GM11168 (cell line): ENCODE data around the gene FBXL7.
"Not testable (repeated sequence)": the region's sequence is repeated elsewhere in the genome, so short reads cannot be mapped to it uniquely, and the experiment has no call there.

Experiments used
- in situ Hi-C: fragments of 300-500 bp; cut with MboI; formaldehyde crosslinking; loops from one replicate; pipeline ENCODE4 v1.12.0; 2022; ENCODE audit warnings: low sequenced_read_pairs; ENCODE audit not compliant: unreplicated experiment

The FBXL7 gene

DNA sequence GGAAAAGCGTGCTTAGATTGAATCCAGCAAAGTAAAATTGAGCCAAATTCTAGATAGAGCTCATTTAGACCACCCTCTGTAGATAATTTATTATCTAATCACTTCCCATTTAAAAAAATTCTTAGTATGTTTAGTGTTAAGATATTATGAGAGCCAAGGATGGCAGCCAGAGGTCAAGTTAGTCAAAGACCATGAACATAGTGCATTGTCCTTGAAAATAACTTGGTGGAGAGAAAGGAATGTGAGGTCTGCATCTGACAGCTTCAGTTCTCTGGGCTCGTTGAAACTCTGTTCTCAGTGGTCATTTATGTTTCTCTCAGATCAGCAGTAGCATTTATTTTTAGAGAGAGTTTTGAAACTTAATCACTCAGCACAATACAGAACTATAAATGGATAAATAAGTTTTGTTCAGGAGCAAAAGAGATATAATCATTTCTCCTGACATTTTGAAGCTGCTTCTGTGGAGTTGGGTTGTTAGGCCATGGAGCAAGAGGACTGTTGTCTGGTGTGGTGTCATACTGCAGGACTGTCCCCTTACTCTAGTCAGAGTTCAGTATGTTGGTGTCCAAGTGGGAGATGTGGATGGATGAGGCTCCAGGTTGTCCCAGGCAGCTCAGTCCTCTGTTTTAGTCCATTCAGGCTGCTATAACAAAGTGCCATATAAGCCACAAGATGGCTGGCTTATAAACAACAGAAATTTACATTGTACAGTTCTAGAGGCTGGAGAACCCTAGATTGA, 337.7 kb downstream of the FBXL7 start:
- in situ Hi-C loops = no loop called here

DNA sequence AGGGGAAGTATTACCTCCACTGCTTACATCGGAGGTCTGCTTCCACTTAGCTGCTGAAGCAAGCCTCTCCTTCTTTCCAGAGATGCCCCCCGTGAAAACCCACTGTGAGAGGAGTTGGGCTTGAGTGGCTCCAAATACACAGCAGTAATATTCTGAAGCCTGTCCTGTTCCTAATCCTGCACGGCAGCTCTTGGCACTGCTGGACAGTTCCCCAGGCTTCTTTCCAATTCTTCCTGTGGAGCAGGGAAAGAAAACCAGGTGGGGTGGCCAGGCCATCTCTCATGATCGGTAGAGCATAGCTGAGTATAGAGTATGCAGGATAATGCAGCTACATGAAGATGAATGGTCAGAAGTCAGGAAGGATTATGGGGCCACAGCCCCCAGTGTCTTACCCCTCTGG, 344.3 kb downstream of the FBXL7 start:
- in situ Hi-C loops = no loop called here

GRCh38 chr5:15844871-15845270, 344.9 kb downstream of the FBXL7 start:
- in situ Hi-C loops = no loop called here

GRCh38 chr5:15850536-15850935, 350.6 kb downstream of the FBXL7 start:
- in situ Hi-C loops = no loop called here

DNA sequence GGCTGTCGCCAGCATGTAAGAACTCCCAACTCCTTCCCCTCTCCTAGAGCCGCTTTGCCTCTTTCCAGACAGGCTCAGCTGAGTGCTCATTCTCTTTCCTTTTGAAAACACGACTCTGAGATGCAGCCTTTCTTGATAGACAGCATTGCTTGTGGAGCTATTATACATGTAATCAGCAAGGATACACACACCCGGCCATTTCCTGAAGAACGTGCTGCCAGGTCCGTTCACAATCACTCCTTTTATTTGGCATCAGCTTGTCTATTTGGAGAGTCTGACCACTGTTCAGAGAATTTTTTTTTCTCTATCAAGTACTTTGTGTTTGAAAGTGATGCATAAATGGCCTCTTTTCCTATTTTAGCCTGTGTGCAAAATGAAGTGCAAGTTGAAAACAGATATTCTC, 351.0 kb downstream of the FBXL7 start:
- in situ Hi-C loops = no loop called here

DNA sequence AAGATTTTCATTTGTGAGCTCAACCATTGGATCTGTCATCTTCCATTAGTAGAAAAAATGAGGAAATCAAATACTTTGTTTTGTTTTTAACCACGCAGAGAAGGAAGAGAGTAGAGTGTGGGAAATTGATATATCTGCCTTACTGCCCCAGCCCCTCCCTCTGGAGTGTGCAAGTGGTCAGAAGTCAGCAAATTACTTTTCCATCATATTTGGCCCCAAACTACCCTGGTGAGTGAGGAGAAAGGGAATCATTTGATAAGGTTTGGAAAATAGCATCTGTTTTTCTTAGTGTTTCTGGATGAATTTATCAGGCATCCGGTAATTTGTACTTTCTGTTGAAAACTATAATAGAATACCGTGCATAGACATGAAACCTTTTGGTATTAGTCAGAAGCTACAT, 352.2 kb downstream of the FBXL7 start:
- in situ Hi-C loops = no loop called here

GRCh38 chr5:15852949-15853348, 353.0 kb downstream of the FBXL7 start:
- in situ Hi-C loops = no loop called here

GRCh38 chr5:15858326-15858725, 358.3 kb downstream of the FBXL7 start:
- in situ Hi-C loops = no loop called here

GRCh38 chr5:15864536-15865215, 364.7 kb downstream of the FBXL7 start:
- in situ Hi-C loops = no loop called here

DNA sequence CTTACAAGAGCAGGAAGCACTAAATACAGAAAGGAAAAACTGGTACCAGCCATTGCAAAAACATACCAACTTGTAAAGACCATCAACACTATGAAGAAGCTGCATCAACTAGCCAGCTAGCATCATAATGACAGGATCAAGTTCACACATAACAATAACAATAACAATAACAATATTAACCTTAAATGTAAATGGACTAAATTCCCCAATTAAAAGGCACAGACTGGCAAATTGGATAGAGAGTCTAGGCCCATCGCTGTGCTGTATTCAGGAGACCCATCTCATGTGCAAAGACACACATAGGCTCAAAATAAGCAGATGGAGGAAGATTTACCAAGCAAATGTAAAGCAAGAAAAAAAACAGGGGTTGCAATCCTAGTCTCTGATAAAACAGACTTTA, 372.3 kb downstream of the FBXL7 start:
- in situ Hi-C loops = not testable (repeated sequence)

DNA sequence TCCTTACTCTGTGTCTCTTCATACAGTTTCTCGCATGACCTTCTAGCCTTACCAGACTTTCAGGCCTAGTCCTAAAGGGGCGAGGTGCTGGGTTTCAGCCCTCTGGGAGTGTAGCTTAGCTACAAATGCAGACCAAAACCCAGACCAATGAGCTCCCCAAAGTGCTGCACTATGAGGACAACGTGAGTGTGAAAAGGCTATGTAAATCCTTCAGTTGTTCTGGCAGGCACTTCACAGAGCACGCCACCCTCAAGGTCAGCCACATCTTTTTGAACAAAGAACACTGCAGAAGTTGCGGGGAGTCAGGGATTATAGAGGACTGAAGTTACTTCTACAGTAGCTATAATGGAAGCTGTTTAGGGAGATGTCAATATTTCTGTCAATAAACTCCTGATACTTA, 377.9 kb downstream of the FBXL7 start:
- in situ Hi-C loops = no loop called here

GRCh38 chr5:15880201-15880600, 380.2 kb downstream of the FBXL7 start:
- in situ Hi-C loops = no loop called here

DNA sequence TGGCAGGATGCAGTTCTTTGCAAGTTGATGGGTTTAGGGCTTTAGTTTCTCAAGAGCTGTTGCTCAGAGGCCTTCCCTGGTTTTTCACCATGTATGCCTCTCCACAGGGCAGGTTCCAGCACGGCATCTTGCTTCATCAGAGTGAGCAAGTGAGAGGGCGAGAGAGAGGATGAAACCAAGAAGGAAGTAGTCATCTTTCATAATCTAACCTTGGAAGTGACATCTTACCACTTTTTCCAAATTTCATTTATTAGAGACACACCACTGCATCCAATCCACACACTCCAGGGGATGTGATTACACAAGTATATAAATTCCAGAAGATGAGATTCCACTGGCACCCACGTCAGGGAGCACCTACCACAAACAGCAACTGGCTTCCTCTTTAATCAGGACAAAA, 385.2 kb downstream of the FBXL7 start:
- in situ Hi-C loops = no loop called here

DNA sequence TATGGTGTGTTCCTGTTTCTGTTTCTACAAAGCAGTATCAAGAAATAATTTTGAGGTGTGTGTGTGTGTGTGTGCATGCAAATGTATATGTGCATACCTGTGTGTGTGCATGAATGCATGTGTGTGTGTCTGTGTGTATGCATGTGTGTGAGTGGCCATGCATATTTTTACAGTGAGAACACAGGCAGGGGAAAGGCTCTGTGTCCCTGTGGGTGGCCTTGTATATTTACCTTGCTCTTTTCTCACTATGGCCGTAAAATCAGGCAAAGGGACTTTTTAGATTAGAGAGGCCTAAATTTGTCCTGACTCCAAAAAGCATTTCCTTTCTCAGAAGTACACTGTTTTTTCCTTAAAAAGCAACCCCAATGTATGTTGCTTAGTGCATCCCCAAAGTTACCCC, 386.2 kb downstream of the FBXL7 start:
- in situ Hi-C loops = no loop called here

- in situ Hi-C loops = no loop called here
Observed at GRCh38 chr5:15887093-15887492, 387.1 kb downstream of the FBXL7 start.

DNA sequence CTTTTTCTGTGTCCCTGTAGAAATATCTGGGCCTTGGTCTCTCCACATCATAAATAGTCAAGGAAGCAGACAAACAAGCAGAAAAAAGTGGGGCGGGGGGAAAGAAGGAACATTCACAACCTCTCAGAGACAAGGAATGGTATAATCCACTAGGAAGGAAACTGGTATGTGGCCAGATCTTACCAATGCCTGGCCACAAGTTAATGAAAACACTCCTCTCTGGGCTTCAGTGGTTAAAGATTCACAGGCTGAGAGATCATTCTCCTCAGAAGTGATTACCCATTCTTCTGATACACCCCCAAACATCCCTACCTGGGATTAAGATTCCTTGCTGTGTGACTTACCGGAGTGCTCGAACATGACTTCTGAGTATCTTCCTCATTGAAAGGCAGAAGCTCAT, 389.0 kb downstream of the FBXL7 start:
- in situ Hi-C loops = no loop called here

GRCh38 chr5:15893866-15894265, 393.9 kb downstream of the FBXL7 start:
- in situ Hi-C loops = no loop called here

DNA sequence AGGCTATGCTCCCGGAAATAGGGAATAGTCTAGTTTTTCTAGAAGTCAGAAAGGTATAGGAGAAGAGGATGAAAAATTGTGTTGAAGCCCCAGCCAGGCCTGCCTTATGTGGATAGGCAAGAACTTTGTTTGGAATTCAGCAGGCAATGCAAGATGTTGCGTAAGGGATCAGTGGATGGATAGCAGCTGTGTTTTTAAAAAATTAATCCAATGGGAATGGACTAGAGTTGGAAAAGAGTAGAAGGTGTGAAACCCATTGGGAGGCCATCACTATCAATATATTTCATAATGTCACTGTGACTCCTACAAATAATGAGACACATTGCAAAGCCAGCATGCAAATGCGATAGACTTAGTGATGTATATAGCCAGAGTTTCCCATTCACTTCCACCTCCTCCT, 397.7 kb downstream of the FBXL7 start:
- in situ Hi-C loops = no loop called here

DNA sequence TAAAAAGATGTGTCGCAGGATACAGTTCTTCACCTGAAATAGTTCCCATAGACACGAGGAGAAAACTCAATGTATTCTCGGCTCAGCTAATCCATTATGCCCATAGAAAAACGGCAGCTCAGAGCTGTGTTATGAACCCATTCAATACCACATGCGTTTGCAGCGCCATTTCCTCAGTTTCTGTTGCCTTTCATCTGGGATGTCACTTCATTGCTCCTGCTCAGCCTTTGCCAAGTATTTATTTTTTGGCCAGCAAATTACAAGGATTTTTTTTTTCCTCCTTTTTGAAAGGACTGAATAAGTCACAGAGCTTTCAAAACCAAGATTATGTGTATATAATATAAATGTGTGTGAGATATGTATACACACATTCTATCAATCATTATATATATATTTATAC, 398.7 kb downstream of the FBXL7 start:
- in situ Hi-C loops = no loop called here

DNA sequence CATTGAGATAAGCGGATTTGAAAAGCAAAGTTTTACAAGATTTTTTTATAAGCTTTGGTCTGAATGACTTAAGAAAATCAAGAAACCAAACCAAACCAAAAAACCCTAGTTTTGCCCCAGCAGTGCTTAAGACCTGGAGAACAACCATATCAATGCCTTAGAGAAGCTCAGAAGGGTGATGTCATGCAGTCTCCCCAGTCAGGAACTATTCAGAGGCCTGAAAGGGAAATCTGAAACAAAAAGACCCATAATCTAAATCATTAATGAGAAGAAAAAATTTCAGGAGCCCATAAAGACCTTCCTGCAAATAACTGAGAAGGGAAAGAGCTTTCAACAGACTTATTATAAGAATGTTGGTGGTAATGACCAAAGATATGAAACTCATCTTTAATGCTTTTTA, 399.5 kb downstream of the FBXL7 start:
- in situ Hi-C loops = no loop called here

GRCh38 chr5:15901151-15901550, 401.2 kb downstream of the FBXL7 start:
- in situ Hi-C loops = no loop called here

DNA sequence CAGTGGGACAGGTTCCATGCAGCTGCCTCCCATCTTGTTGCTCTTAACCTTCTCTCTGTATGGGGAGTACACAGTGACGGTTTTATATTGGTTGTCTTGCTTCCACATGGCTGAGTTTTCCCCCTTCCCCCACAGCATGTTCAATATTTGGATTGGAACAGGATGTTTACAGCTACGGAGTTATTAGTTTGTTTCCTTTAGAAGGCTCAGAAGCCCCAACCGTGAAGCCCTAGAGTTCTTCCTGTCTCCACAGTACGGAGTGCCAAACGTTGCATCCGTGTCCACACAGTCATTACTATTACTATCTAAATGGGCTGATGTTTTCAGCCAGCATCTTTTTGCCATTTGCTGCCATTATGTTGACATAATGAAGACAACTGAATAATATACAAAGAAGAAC, 402.1 kb downstream of the FBXL7 start:
- in situ Hi-C loops = no loop called here
